ENCODE measurements around the gene EAF1. TPM values are rescaled to one million over a fixed set of nuclear protein-coding genes. Genes with fewer than 3 reads are reported as not detected.

The EAF1 gene
- polyA plus RNA-seq, 3 donors, result 9.0 to 44.0 (median 9.1) TPM

DNA sequence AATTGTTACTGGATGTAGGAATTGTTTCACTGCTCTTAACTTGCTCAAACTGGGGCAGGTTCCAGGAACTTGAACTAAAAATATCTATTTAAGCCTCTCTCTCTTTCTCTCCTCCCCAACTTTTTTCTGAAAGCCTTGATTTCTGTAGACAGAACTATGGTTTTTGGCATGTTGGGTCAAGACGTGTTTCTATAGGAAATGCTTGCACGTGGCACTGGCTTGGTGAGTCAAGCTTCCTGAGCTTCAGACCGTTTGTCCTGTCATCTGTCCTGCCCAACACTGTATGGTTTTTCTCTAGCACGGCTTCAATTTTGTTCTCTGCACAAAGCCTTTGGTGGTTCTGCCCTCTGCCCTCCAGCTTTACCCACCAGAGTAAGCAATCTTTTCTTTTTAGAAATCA is 13.5 kb downstream of the EAF1 start:
- Histone ChIP-seq H3K27ac (ENCODE audit: low read depth in 1 of 2, low read length in 2 of 2) (peak overlapping the region; percentile 77 to 92), H3K9ac (ENCODE audit: insufficient read depth, low read length, poor library complexity, severe bottlenecking) (peak overlapping the region; percentile 29), H2AFZ (ENCODE audit: insufficient read depth, low read depth, low read length, poor library complexity, severe bottlenecking) (no peak overlapping the region), H3K79me2 (ENCODE audit: insufficient read depth, low read length) (peaks cover 36% of the 10 kb centered on the region), H3K4me1 (ENCODE audit: control insufficient read depth in 1 of 2, insufficient read depth in 2 of 2, low read length in 2 of 2) (peaks cover 44 to 50% of the 10 kb centered on the region in 2 donors), H3K9me3 (replicated peaks in 1 of 2; ENCODE audit: control insufficient read depth in 1 of 2, insufficient read depth in 1 of 2, low read length in 2 of 2) (no peaks in the 10 kb centered on the region), H3K4me2 (replicated peaks; ENCODE audit: extremely low read depth, low read length, poor library complexity, severe bottlenecking) (peak overlapping the region; percentile 7), H3K36me3 (replicated peaks in 1 of 2; ENCODE audit: control insufficient read depth in 1 of 2, insufficient read depth in 2 of 2, low read length in 2 of 2) (peaks cover 40 to 73% of the 10 kb centered on the region in 2 donors), H3K4me3 (replicated peaks in 1 of 3; ENCODE audit: low read depth in 2 of 3, low read length in 3 of 3) (no peak overlapping the region), H4K20me1 (ENCODE audit: insufficient read depth, low read length) (no peaks in the 10 kb centered on the region), H3K27me3 (ENCODE audit: control insufficient read depth in 2 of 2, insufficient read depth in 2 of 2, low read length in 2 of 2) (no peaks in the 10 kb centered on the region)
- 10% methylated on average over 4 of the region's 4 CpGs for WGBS (ENCODE audit: insufficient coverage)
- peaks cover 94 to 98% of the 10 kb centered on the region in 2 donors for H3K36me3 Mint-ChIP-seq
- peaks cover 0 to 6% (median 0%) of the 10 kb centered on the region in 7 donors for H3K9me3 Mint-ChIP-seq
- peak overlapping the region in 1 of 2 donors; percentile 68 for H3K4me3 Mint-ChIP-seq
- peaks cover 59% of the 10 kb centered on the region for H3K4me1 Mint-ChIP-seq
- DNase-seq, result peak; percentile 81 to 95 (median 85)
- TF ChIP-seq, protein P1, sequence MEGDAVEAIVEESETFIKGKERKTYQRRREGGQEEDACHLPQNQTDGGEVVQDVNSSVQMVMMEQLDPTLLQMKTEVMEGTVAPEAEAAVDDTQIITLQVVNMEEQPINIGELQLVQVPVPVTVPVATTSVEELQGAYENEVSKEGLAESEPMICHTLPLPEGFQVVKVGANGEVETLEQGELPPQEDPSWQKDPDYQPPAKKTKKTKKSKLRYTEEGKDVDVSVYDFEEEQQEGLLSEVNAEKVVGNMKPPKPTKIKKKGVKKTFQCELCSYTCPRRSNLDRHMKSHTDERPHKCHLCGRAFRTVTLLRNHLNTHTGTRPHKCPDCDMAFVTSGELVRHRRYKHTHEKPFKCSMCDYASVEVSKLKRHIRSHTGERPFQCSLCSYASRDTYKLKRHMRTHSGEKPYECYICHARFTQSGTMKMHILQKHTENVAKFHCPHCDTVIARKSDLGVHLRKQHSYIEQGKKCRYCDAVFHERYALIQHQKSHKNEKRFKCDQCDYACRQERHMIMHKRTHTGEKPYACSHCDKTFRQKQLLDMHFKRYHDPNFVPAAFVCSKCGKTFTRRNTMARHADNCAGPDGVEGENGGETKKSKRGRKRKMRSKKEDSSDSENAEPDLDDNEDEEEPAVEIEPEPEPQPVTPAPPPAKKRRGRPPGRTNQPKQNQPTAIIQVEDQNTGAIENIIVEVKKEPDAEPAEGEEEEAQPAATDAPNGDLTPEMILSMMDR (IDR thresholded peaks at IDR 0.05), result no peak
- H3K27ac Mint-ChIP-seq, result peak overlapping the region; percentile 96 to 99 (median 98)
- peaks cover 0 to 1% (median 1%) of the 10 kb centered on the region in 3 donors for H3K27me3 Mint-ChIP-seq (ENCODE audit: low read depth in 3 of 3)
- intact Hi-C loops (cut with micrococcal nuclease), result loop anchor here (2.0 to 10.0 kb wide), 2 partner anchors 28 to 114 kb away; no protein-coding TSS in a partner anchor

DNA sequence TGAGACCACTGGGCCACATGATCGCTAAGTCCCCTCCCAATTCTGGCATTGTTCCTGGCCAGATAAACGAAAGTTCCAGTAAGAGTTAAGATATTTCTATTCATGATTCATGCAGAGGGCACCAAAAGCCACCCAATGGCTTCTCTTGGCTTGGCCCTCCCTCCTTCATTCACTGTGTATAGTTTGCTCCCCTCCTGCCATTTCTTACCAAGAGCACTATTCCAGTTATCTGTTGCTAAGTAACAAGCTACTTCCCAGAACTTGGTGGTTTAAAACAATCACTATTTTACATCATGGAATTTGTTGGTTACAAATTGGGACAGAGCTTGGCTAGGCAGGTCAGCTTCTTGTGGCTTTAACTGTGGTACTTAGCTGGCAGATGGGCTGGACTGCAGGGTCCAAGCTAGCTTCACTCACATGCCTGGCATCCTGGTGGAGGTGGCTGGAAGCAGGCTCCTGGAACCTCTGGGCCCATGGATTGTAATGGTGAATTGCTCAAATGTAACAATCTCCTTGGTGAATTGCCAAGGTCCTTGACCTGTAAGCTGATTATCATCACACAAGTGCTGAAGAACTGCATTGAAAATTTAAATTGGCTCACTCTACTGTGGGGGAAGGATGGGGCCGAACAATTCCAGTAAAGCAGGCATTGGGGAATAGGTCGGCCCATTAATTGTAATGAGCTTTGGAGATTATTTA is 16.6 kb downstream of the EAF1 start:
- Histone ChIP-seq H3K4me1 (ENCODE audit: control insufficient read depth in 1 of 2, insufficient read depth in 2 of 2, low read length in 2 of 2) (peaks cover 31 to 33% of the 10 kb centered on the region in 2 donors), H4K20me1 (ENCODE audit: insufficient read depth, low read length) (no peaks in the 10 kb centered on the region), H3K79me2 (ENCODE audit: insufficient read depth, low read length) (peaks cover 20% of the 10 kb centered on the region), H3K4me3 (replicated peaks in 1 of 3; ENCODE audit: low read depth in 2 of 3, low read length in 3 of 3) (no peak overlapping the region), H3K27me3 (ENCODE audit: control insufficient read depth in 2 of 2, insufficient read depth in 2 of 2, low read length in 2 of 2) (no peaks in the 10 kb centered on the region), H3K36me3 (replicated peaks in 1 of 2; ENCODE audit: control insufficient read depth in 1 of 2, insufficient read depth in 2 of 2, low read length in 2 of 2) (peaks cover 16 to 50% of the 10 kb centered on the region in 2 donors), H2AFZ (ENCODE audit: insufficient read depth, low read depth, low read length, poor library complexity, severe bottlenecking) (no peak overlapping the region), H3K4me2 (replicated peaks; ENCODE audit: extremely low read depth, low read length, poor library complexity, severe bottlenecking) (no peak overlapping the region), H3K9me3 (replicated peaks in 1 of 2; ENCODE audit: control insufficient read depth in 1 of 2, insufficient read depth in 1 of 2, low read length in 2 of 2) (no peaks in the 10 kb centered on the region), H3K27ac (ENCODE audit: low read depth in 1 of 2, low read length in 2 of 2) (peak overlapping the region in 1 of 2 donors; percentile 23), H3K9ac (ENCODE audit: insufficient read depth, low read length, poor library complexity, severe bottlenecking) (no peak overlapping the region)
- H3K27me3 Mint-ChIP-seq (ENCODE audit: low read depth in 3 of 3), result peaks cover 0 to 3% (median 1%) of the 10 kb centered on the region in 3 donors
- H3K4me3 Mint-ChIP-seq, result no peak overlapping the region
- no peak for DNase-seq
- intact Hi-C loops (cut with micrococcal nuclease), result loop anchor here in 1 of 2 donors (10.0 kb wide), 1 partner anchor 111 kb away; no protein-coding TSS in a partner anchor
- peak overlapping the region in 2 of 7 donors; percentile 40 to 43 for H3K27ac Mint-ChIP-seq
- H3K9me3 Mint-ChIP-seq, result peaks cover 0 to 6% (median 0%) of the 10 kb centered on the region in 7 donors
- H3K4me1 Mint-ChIP-seq, result peaks cover 42% of the 10 kb centered on the region
- TF ChIP-seq, protein P1 (IDR thresholded peaks at IDR 0.05), result no peak
- peaks cover 71 to 72% of the 10 kb centered on the region in 2 donors for H3K36me3 Mint-ChIP-seq
- WGBS (ENCODE audit: insufficient coverage), result no CpG with 5 or more reads among the region's 4 CpGs

All from CD14-positive monocyte (primary cell).